Measurements from ENCODE around the gene KLF13. TPM values are rescaled to one million over a fixed set of nuclear protein-coding genes. Genes with fewer than 3 reads are reported as not detected.

The KLF13 gene
- total RNA-seq, 1 experiment from 2014 or later = 78.6 TPM

GRCh38 chr15:31365655-31366127 is 39.1 kb downstream of the KLF13 start:
- no TSS peak for BruUV-seq (replicated peaks)
- TF ChIP-seq, protein P1, sequence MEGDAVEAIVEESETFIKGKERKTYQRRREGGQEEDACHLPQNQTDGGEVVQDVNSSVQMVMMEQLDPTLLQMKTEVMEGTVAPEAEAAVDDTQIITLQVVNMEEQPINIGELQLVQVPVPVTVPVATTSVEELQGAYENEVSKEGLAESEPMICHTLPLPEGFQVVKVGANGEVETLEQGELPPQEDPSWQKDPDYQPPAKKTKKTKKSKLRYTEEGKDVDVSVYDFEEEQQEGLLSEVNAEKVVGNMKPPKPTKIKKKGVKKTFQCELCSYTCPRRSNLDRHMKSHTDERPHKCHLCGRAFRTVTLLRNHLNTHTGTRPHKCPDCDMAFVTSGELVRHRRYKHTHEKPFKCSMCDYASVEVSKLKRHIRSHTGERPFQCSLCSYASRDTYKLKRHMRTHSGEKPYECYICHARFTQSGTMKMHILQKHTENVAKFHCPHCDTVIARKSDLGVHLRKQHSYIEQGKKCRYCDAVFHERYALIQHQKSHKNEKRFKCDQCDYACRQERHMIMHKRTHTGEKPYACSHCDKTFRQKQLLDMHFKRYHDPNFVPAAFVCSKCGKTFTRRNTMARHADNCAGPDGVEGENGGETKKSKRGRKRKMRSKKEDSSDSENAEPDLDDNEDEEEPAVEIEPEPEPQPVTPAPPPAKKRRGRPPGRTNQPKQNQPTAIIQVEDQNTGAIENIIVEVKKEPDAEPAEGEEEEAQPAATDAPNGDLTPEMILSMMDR (IDR thresholded peaks at IDR 0.05) = no peak
- TF ChIP-seq SIN3A (IDR thresholded peaks at IDR 0.05; ENCODE audit: borderline replicate concordance, insufficient read depth, low read depth, low read length) (no peak), TCF7L2 (IDR thresholded peaks at IDR 0.05; ENCODE audit: low read depth, low read length) (no peak), REST (IDR thresholded peaks at IDR 0.05; ENCODE audit: insufficient read depth in 1 of 2, low read depth in 2 of 2, low read length in 1 of 2) (no peak), POLR2AphosphoS5 (IDR thresholded peaks at IDR 0.05; ENCODE audit: low read depth, low read length) (no peak)
- in situ Hi-C loops (cut with HindIII; ENCODE audit: low pct_unique_long_range_greater_than_20kb, low sequenced_read_pairs) (no loop called here), intact Hi-C loops (cut with micrococcal nuclease; ENCODE audit: unreplicated experiment) (no loop called here)
- H3K9me3 ChIP-seq (ENCODE audit: control insufficient read depth, insufficient read depth, low read depth, low read length) = no peaks in the 10 kb centered on the region
- H3K27me3 ChIP-seq (ENCODE audit: control insufficient read depth, insufficient read depth, low read length) = no peaks in the 10 kb centered on the region
- peaks cover 9% of the 10 kb centered on the region for H3K4me1 ChIP-seq (ENCODE audit: control insufficient read depth, insufficient read depth, low read length)
- no peak overlapping the region for H3K4me3 ChIP-seq (ENCODE audit: low read depth in 2 of 2, low read length in 2 of 2)
- DNase-seq (ENCODE audit: low read depth, low spot score) (no peak), ATAC-seq (no peak)
- H3K36me3 ChIP-seq (ENCODE audit: control insufficient read depth, insufficient read depth, low read length) = no peaks in the 10 kb centered on the region
- CTCF ChIA-PET = interaction anchor here (1.6 kb wide), 1 partner anchor 69 kb away, joined by 6 read pairs; no protein-coding TSS in a partner anchor
- POLR2A ChIA-PET = no interaction called here
- no peak overlapping the region for H3K27ac ChIP-seq (ENCODE audit: low read length)

GRCh38 chr15:31366169-31366734 is 39.6 kb downstream of the KLF13 start:
- intact Hi-C loops (cut with micrococcal nuclease; ENCODE audit: unreplicated experiment) (no loop called here), in situ Hi-C loops (cut with HindIII; ENCODE audit: low pct_unique_long_range_greater_than_20kb, low sequenced_read_pairs) (no loop called here)
- no peak for TF ChIP-seq TCF7L2 (IDR thresholded peaks at IDR 0.05; ENCODE audit: low read depth, low read length)
- TF ChIP-seq REST (IDR thresholded peaks at IDR 0.05; ENCODE audit: insufficient read depth in 1 of 2, low read depth in 2 of 2, low read length in 1 of 2) = no peak
- TF ChIP-seq SIN3A (IDR thresholded peaks at IDR 0.05; ENCODE audit: borderline replicate concordance, insufficient read depth, low read depth, low read length) = no peak
- TF ChIP-seq, protein P1 (IDR thresholded peaks at IDR 0.05) = no peak
- TF ChIP-seq POLR2AphosphoS5 (IDR thresholded peaks at IDR 0.05; ENCODE audit: low read depth, low read length) = no peak
- no peak overlapping the region for H3K27ac ChIP-seq (ENCODE audit: low read length)
- H3K9me3 ChIP-seq (ENCODE audit: control insufficient read depth, insufficient read depth, low read depth, low read length) = no peaks in the 10 kb centered on the region
- H3K27me3 ChIP-seq (ENCODE audit: control insufficient read depth, insufficient read depth, low read length) = no peaks in the 10 kb centered on the region
- no peak for DNase-seq (ENCODE audit: low read depth, low spot score)
- H3K36me3 ChIP-seq (ENCODE audit: control insufficient read depth, insufficient read depth, low read length) = no peaks in the 10 kb centered on the region
- CTCF ChIA-PET = interaction anchor here (0.8 to 1.6 kb wide), 2 partner anchors 69 to 571 kb away, joined by 6 to 8 read pairs; no protein-coding TSS in a partner anchor
- no peak for ATAC-seq
- no TSS peak for BruUV-seq (replicated peaks)
- POLR2A ChIA-PET = no interaction called here
- no peak overlapping the region for H3K4me3 ChIP-seq (ENCODE audit: low read depth in 2 of 2, low read length in 2 of 2)
- H3K4me1 ChIP-seq (ENCODE audit: control insufficient read depth, insufficient read depth, low read length) = peaks cover 9% of the 10 kb centered on the region; the same call in 1 of the 2 replicates
